Cerebellar nuclear complex (tissue), 1 donor: Measurements from ENCODE around the gene TNS4.

Experiments used
- DNase-seq, 2 experiments: peaks; one replicate each; lab custom pipeline; 2025; lab: John Stamatoyannopoulos, UW

TNS4 gene

GRCh38 chr17:40472733-40473452 is 28.5 kb downstream of the TNS4 start:
- DNase-seq, result no peak

GRCh38 chr17:40471846-40472732 is 29.3 kb downstream of the TNS4 start:
- no peak for DNase-seq

- no peak for DNase-seq
Measured at GRCh38 chr17:40470932-40471828, 30.2 kb downstream of the TNS4 start.

GRCh38 chr17:40469805-40470675 is 31.4 kb downstream of the TNS4 start:
- no peak for DNase-seq

GRCh38 chr17:40468560-40468959 is 32.9 kb downstream of the TNS4 start:
- no peak for DNase-seq

GRCh38 chr17:40467281-40467867 is 34.0 kb downstream of the TNS4 start:
- DNase-seq, result no peak

GRCh38 chr17:40466298-40466971 is 35.0 kb downstream of the TNS4 start:
- no peak for DNase-seq

- DNase-seq, result no peak
Measured at GRCh38 chr17:40464392-40464855, 37.0 kb downstream of the TNS4 start.

GRCh38 chr17:40463122-40463550 is 38.3 kb downstream of the TNS4 start:
- no peak for DNase-seq

GRCh38 chr17:40462343-40463121 is 38.9 kb downstream of the TNS4 start:
- DNase-seq, result no peak

- DNase-seq, result no peak
Measured at GRCh38 chr17:40461732-40462342, 39.6 kb downstream of the TNS4 start.

- DNase-seq, result no peak
Measured at GRCh38 chr17:40460968-40461731, 40.3 kb downstream of the TNS4 start.

GRCh38 chr17:40460604-40460967 is 40.8 kb downstream of the TNS4 start:
- DNase-seq, result no peak

- DNase-seq, result no peak
Measured at GRCh38 chr17:40459636-40460603, 41.5 kb downstream of the TNS4 start.

GRCh38 chr17:40458851-40459482 is 42.5 kb downstream of the TNS4 start:
- DNase-seq, result no peak
